Panc1 (cell line): Measurements from ENCODE around the gene ADAM33. TPM values are rescaled to one million over a fixed set of nuclear protein-coding genes. Genes with fewer than 3 reads are reported as not detected.

Experiments used
- ATAC-seq: fragments of 200-7000 bp; cut with Tn5 transposase; 2 replicates; pipeline ENCODE4 v1.9.1; 2020; ENCODE audit warnings: mild to moderate bottlenecking, moderate library complexity
- BruUV-seq: library from RNA; stranded (reverse); fragments of 400-500 nt; replicated peaks from 2 replicates; lab custom pipeline; 2021; lab: Mats Ljungman, UMichigan
- CTCF ChIA-PET: fragments of 300-600 bp; sonication (Branson Sonifier 250); formaldehyde crosslinking; loops from one replicate; lab custom pipeline; 2022; ENCODE audit warnings: antibody characterized with exemption; lab: Charles Lee
- POLR2A ChIA-PET: fragments of 300-600 bp; sonication (Branson Sonifier 250); formaldehyde crosslinking; loops from one replicate; lab custom pipeline; 2022; ENCODE audit warnings: antibody characterized with exemption; lab: Charles Lee
- DNase-seq: peaks from one replicate; pipeline ENCODE4 v3.0.0-alpha.2; 2010; ENCODE audit warnings: low read depth, low spot score
- H3K27ac ChIP-seq: 2 replicates; pipeline ENCODE4 v1.5.1; 2011; ENCODE audit warnings: mild to moderate bottlenecking, low read length, inconsistent platforms
- H3K27me3 ChIP-seq: fragments of 200-500 bp; sonication (Bioruptor generic); 2 replicates; pipeline ENCODE4 v1.6.0; 2014; ENCODE audit warnings: low read length, inconsistent platforms; ENCODE audit not compliant: control insufficient read depth, insufficient read depth
- H3K36me3 ChIP-seq: fragments of 200-500 bp; sonication (Bioruptor generic); 2 replicates; pipeline ENCODE4 v1.5.1; 2014; ENCODE audit warnings: inconsistent platforms, mild to moderate bottlenecking, low read length, moderate library complexity; ENCODE audit not compliant: control insufficient read depth, insufficient read depth
- H3K4me1 ChIP-seq: 2 replicates; pipeline ENCODE4 v1.5.1; 2011; ENCODE audit warnings: inconsistent platforms, mild to moderate bottlenecking, low read length, moderate library complexity; ENCODE audit not compliant: control insufficient read depth, insufficient read depth
- H3K4me3 ChIP-seq, 2 experiments: 2 replicates each; pipeline ENCODE4 v1.5.1; 2011 to 2012; ENCODE audit warnings: low read depth in 2 of 2, low read length in 2 of 2, mild to moderate bottlenecking in 2 of 2, inconsistent platforms in 1 of 2, moderate library complexity in 1 of 2
- H3K9me3 ChIP-seq: fragments of 200-500 bp; sonication (Bioruptor generic); 2 replicates; pipeline ENCODE4 v1.5.1; 2014; ENCODE audit warnings: low read depth, mild to moderate bottlenecking, inconsistent platforms, low read length, moderate library complexity; ENCODE audit not compliant: control insufficient read depth, insufficient read depth
- CTCF ChIP-seq: fragments of 450-650 bp; IDR thresholded peaks from 2 replicates; pipeline ENCODE4 v1.5.1; 2017; ENCODE audit warnings: mild to moderate bottlenecking
- POLR2AphosphoS5 ChIP-seq: IDR thresholded peaks from 2 replicates; pipeline ENCODE4 v1.6.1; 2012; ENCODE audit warnings: mild to moderate bottlenecking, low read depth, low read length, moderate library complexity
- REST ChIP-seq, 2 experiments: IDR thresholded peaks; 2 replicates each; pipeline ENCODE4 v1.6.1; 2011 to 2012; ENCODE audit warnings: low read depth in 2 of 2, control low read depth in 1 of 2, low read length in 1 of 2, mild to moderate bottlenecking in 1 of 2, moderate library complexity in 1 of 2; ENCODE audit not compliant: insufficient read depth in 1 of 2
- SIN3A ChIP-seq: IDR thresholded peaks from 2 replicates; pipeline ENCODE4 v1.6.1; 2012; ENCODE audit warnings: low read depth, mild to moderate bottlenecking, low read length, moderate library complexity, borderline replicate concordance; ENCODE audit not compliant: insufficient read depth
- TCF7L2 ChIP-seq: IDR thresholded peaks from 2 replicates; pipeline ENCODE4 v1.6.1; 2011; ENCODE audit warnings: mild to moderate bottlenecking, low read depth, low read length, inconsistent platforms
- in situ Hi-C: cut with HindIII; loops from 2 replicates; pipeline ENCODE4 v1.10.0; 2016; ENCODE audit warnings: low sequenced_read_pairs, low pct_unique_long_range_greater_than_20kb
- intact Hi-C: fragments of 100-400 bp; cut with micrococcal nuclease; formaldehyde crosslinking; loops from one replicate; pipeline ENCODE4 v1.10.0; 2022; ENCODE audit not compliant: unreplicated experiment
- total RNA-seq: library from RNA; stranded (reverse); gene quantifications from one replicate; pipeline ENCODE4 v1.2.1, GENCODE V29; 2021; ENCODE audit not compliant: unreplicated experiment

The ADAM33 gene
- total RNA-seq, 1 experiment from 2014 or later, result 0.62 TPM

DNA sequence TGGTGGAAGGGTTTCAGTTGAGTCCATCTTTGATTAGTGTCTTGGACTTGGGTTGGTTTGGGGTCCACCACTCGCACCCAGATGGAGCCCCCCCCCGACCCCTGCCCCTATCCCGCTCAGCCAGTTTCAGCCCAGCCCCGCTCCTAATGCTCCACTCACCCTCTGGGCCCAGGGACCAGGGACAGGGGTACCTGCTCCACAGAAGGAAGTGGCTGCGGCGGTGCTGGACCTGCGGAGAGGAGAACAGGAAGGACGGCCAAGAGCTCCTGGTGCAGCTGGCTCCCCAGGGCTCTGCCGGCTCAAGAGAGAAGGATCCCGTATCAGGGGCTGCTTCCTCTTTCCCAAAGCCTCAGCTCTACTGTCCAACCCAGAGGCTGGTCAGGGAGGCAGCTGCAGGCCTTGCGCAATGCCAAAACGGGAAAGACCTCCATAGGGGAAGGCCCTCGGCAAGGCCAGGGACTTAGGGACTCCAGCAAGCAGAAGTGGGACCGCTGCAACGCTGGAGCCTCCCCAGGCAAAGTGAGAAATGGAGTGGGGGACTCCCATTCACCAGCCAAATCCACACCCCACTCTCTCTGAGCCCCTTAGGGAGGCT is 30.6 kb upstream of the ADAM33 start, which contains the start of gene SIGLEC1:
TSS of gene SIGLEC1 (minus strand) at position 322 of the 595 bp plus-strand sequence. CDS start 5,472 bp downstream, outside the sequence.
- Histone ChIP-seq H3K27me3 (no peaks in the 10 kb centered on the region), H3K36me3 (no peaks in the 10 kb centered on the region), H3K27ac (no peak within 1 kb of the TSS), H3K4me1 (no peaks in the 10 kb centered on the region), H3K4me3 (no peak within 1 kb of the TSS), H3K9me3 (no peaks in the 10 kb centered on the region)
- DNase-seq (no peak), ATAC-seq (no peak)
- ChIA-PET CTCF (interaction anchor here (0.8 to 1.1 kb wide), 2 partner anchors 17 to 36 kb away, joined by 3 to 11 read pairs; no protein-coding TSS in a partner anchor), POLR2A (no interaction called here)
- no TSS peak for BruUV-seq
- TF ChIP-seq POLR2AphosphoS5 (no peak), TCF7L2 (no peak), REST (IDR thresholded peaks at IDR 0.05; ENCODE audit: insufficient read depth in 1 of 2, low read depth in 2 of 2, low read length in 1 of 2) (no peak), CTCF (no peak), SIN3A (no peak)
- intact Hi-C loops, result no loop called here
- in situ Hi-C loops, result no loop called here

GRCh38 chr20:3711484-3711941 is 29.7 kb upstream of the ADAM33 start:
- ChIA-PET CTCF (interaction anchor here (0.7 to 2.0 kb wide), 3 partner anchors 35 to 146 kb away, joined by 3 to 12 read pairs (median 3); no protein-coding TSS in a partner anchor), POLR2A (no interaction called here)
- no peaks in the 10 kb centered on the region for H3K9me3 ChIP-seq
- H3K4me3 ChIP-seq, result no peak overlapping the region
- TF ChIP-seq TCF7L2 (no peak), REST (IDR thresholded peaks at IDR 0.05; ENCODE audit: insufficient read depth in 1 of 2, low read depth in 2 of 2, low read length in 1 of 2) (no peak; a peak in 1 of 4 replicates), SIN3A (no peak), CTCF (no peak), POLR2AphosphoS5 (no peak)
- DNase-seq, result no peak
- peaks cover 4% of the 10 kb centered on the region; the same call in 1 of the 2 replicates for H3K4me1 ChIP-seq
- no peak for ATAC-seq
- no peaks in the 10 kb centered on the region for H3K36me3 ChIP-seq
- BruUV-seq, result no TSS peak
- in situ Hi-C loops (no loop called here), intact Hi-C loops (loop anchor here (1.0 kb wide), 1 partner anchor 35 kb away; no protein-coding TSS in a partner anchor)
- H3K27ac ChIP-seq, result no peak overlapping the region; the same call in 1 of the 2 replicates
- H3K27me3 ChIP-seq, result no peaks in the 10 kb centered on the region
